ENCODE data around the gene NADK.

Gene NADK
- 54.3 to 63.8 reads per million in 2 donors for total RNA-seq

DNA sequence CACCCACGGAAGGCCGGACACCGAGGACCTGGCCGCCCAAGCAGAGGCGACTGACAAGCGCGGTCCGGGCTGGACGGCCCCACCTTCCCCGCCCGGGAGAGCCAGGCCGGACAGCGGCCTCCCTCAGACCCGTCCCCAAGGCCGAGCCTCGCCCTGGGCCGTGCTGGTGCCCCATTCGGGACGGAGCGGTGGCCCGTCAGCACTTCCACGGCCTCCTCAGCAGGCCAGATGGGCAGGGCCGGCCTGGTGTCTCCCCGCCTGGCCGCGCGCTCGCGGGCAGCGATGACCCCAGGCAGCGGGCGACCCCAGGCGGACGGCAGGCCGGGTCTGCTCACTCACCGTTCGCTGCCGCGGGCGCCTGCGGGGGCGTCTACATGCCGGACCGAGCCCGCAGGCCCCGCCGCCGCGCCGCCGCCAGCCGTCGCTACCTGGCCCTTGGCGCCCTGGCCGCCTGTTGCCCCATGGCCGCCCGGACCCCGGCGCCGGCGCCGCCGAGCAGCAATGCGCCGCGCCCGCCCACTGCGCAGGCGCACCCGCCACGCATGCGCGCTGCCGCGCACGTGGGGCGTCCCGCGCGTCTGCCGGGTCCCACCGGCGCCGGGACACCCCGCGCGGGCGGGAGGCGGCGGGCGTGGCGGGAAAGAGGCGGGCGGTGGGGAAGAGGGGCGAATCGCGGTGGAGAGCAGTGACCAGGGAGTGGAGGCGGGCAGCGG lies at the start of gene NADK:
TSS of gene NADK (minus strand) at position 521 of the 713 bp plus-strand sequence. CDS start 13,064 bp downstream, outside the sequence.
- DNase-seq, result peak; percentile 70

- no peak for DNase-seq
These were observed 49.0 kb upstream of the NADK start for GRCh38 chr1:1827089-1827848.

GRCh38 chr1:1826356-1827088 lies 48.3 kb upstream of the NADK start:
- DNase-seq, result no peak

DNA sequence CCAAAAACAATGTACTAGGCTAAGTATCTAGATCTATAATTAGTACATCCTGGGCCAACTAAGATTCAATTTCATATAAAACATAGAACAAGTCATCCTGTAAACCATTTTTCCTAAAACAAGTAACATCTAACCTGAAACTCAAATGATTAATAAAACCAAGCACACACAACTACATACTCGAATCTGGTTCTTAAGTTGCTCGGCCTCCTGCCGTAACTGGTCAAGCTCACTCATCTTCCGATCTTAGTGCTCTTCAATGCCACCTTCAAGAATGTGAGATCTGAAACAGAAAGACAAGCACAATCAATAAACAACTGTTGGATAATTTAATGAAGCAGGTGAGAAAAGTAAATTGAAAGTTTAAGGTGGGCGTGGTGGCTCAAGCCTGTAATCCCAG lies 46.9 kb upstream of the NADK start:
- DNase-seq, result no peak

GRCh38 chr1:1819762-1820161 lies 41.5 kb upstream of the NADK start:
- DNase-seq, result no peak

GRCh38 chr1:1817221-1817620 lies 39.0 kb upstream of the NADK start:
- DNase-seq, result no peak

DNA sequence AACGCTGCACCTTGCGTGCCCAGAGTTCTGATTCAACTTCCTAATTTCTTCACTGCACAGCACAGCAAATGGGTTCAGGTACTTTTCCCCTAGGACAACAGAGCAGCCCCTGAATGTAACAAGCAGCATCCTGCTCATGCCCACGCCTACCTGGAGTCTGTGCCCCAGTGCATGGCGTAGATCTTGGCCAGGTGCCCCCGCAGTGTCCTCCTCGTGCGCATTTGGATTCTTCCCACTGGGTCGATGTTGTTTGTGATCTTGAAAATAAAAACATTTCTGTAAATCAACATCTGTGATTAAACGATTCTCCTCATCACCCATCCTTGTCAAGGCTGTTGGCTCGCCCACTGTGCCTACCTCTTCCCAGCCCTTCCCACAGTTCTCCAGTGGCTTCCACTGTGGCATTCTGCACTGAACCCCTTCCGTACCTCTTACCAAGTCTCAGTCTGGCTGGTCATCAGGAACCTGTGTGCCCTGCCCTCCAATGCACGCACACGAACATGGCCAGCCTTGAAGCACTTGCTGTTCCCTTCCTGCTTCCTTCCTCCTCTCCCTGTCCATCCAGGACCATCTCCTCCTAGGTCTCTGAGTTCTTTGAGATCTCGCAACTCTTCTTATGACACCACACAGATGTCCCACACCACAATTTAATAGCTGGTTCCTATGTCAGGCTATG lies 37.5 kb upstream of the NADK start:
- no peak for DNase-seq

GRCh38 chr1:1809489-1809888 lies 31.2 kb upstream of the NADK start:
- no peak for DNase-seq

GRCh38 chr1:1808206-1808605 lies 29.9 kb upstream of the NADK start:
- no peak for DNase-seq

DNA sequence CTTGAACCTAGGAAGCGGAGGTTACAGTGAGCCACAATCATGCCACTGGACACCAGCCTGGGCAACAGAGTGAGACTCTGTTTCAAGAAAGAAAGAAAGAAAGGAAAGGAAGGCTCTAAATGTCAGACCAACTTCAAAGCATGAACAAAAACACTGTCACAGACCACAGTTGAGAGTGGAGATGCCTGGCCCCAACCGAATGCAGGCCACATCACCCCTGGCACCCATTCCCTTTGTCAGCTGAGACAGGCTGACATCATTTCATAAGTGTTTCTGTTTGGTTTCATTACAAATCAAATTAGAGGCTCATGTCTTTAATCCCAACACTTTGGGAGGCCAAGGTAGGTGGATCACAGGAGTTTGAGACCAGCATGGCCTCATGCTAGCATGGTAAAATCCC lies 28.6 kb upstream of the NADK start:
- no peak for DNase-seq

DNA sequence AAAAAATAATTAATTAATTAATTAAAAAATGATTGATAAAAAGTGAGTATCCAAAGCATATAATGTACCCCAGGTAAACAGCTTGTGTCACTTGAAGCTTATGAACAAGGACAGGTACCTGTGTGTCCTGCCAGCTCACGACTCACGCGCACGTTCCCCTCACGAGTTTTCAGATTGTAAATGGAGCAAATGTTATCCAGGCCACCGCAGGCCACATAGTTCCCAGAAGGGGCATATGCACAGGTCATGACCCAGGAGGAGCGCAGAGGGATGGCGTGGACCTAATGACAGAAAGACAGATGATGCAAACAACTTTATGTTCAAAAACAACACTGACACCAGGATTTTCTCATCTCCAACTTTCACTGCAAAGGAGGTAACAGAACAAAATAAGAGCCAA lies 26.0 kb upstream of the NADK start:
- no peak for DNase-seq

- no peak for DNase-seq
These were observed 24.6 kb upstream of the NADK start for GRCh38 chr1:1802871-1803270.

- DNase-seq, result no peak
These were observed 21.4 kb upstream of the NADK start for GRCh38 chr1:1799716-1800115.

- DNase-seq, result no peak
These were observed 19.6 kb upstream of the NADK start for GRCh38 chr1:1797731-1798341.

DNA sequence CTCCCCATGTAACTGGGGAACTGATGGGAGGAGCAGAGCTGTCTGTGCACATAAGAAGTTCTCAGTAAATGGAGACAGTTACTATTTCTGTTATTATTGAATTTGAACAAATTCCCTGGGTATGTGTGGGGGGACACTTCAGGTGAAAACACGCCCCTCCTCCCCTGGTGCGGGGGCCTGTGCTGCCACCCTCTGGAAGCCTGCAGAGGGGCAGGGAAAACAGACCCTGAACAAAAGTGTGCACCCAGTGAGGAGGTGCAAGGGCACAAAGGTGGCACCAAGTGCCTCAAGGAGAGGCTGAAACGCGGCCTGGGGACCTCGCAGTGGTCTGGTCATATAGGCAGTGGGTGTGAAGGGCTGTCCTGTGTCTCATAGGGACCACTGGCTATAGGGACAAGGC lies 18.2 kb upstream of the NADK start:
- DNase-seq, result no peak

DNA sequence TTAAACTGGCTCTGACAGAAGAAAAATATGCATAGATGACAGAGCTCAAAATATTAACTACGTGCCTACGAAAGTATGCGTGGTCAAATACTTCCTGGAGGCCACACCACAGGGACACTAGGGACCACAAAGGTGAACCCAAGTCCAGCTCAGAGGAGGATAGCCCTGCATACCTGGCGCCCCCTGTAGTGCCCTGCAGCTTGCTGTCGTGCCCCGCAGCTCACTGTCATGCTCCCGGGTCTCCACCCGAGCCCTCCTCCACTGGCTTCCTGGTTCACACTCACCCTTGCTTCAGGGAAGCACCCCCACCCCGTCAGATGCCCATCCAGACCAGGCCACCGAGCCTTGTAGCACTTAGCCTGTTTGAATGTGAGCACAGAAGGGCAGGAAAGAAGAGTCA lies 16.7 kb upstream of the NADK start:
- no peak for DNase-seq

DNA sequence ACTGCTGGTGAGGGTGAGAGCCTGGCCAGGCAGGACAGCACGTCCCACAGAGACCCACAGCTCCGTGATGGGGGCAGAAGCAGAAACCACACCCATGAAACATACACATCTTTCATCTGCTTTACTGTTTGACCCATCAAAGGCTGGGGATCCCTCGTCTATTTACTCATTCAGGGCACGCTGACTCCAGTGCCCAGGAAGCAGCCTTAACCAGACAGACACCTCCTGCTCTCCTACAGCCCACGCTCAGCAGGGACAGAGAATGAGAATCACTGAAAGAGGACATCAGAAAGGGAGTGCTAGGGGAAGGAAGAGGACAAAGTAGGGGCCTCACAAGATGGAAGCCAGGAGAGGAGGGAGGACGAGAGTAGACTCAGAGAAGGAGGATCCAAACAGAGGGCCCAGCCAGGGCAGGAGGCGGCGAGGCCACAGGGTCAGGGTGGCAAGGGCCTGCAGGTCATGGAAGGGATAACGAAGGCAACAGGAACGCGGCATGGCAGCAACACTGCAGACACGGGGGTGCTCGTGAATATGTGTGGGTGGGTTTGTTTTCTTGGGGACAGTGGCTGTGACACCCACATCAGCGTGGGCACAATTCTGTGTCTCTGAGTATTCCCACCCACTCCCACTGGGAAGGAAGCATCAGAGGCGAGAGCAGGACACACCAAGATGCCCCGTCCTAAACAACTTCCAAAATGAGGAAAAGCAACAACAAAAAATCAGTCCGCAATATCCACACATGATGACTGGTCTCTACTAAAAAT lies 15.4 kb upstream of the NADK start:
- no peak for DNase-seq

GRCh38 chr1:1788646-1789431 lies 10.6 kb upstream of the NADK start:
- no peak for DNase-seq

GRCh38 chr1:1788136-1788535 lies 9.9 kb upstream of the NADK start:
- DNase-seq, result no peak

- no peak for DNase-seq
These were observed 8.8 kb upstream of the NADK start for GRCh38 chr1:1786836-1787605.
